Vagina (tissue), 2 donors: ENCODE data around the gene SH3GLB2. TPM values are rescaled to one million over a fixed set of nuclear protein-coding genes. Genes with fewer than 3 reads are reported as not detected.
A peak's percentile ranks its signal among the peaks of the same experiment; 100 is the strongest.
"Not testable (repeated sequence)": the region's sequence is repeated elsewhere in the genome, so short reads cannot be mapped to it uniquely, and the experiment has no call there.

Experiments used
- DNase-seq, 2 donors: peaks; one replicate each; pipeline ENCODE4 v3.0.0-alpha.2; 2017; ENCODE audit errors: extremely low spot score in 2 of 2
- H3K27ac ChIP-seq: fragments of 200-600 bp; sonication (generic); one replicate; pipeline ENCODE4 v1.5.1; 2019
- H3K27me3 ChIP-seq: fragments of 200-600 bp; sonication (generic); one replicate; pipeline ENCODE4 v1.5.1; 2019
- H3K36me3 ChIP-seq, 2 donors: fragments of 200-600 bp; sonication (generic); one replicate each; pipeline ENCODE4 v1.5.1; 2017 to 2019
- H3K4me1 ChIP-seq: fragments of 200-600 bp; sonication (generic); one replicate; pipeline ENCODE4 v1.5.1; 2019
- H3K4me3 ChIP-seq, 2 donors: fragments of 200-600 bp; sonication (generic); 1 replicate in 1 of 2; 2 replicates in 1 of 2; pipeline ENCODE4 v1.5.1; 2016 to 2019
- H3K9me3 ChIP-seq: fragments of 200-600 bp; sonication (generic); one replicate; pipeline ENCODE4 v1.5.1; 2019
- POLR2A ChIP-seq, 2 donors: fragments of 450-650 bp; IDR thresholded peaks; one replicate each; pipeline ENCODE4 v1.6.1; 2017; ENCODE audit warnings: antibody characterized with exemption in 2 of 2, mild to moderate bottlenecking in 2 of 2, moderate library complexity in 2 of 2
- POLR2AphosphoS5 ChIP-seq, 2 donors: sonication (generic); formaldehyde crosslinking; IDR thresholded peaks; one replicate each; pipeline ENCODE4 v1.9.0; 2017; ENCODE audit warnings: antibody characterized with exemption in 2 of 2, mild to moderate bottlenecking in 2 of 2, low read depth in 1 of 2; ENCODE audit not compliant: insufficient read depth in 1 of 2
- intact Hi-C: fragments of 100-400 bp; cut with DNase I; formaldehyde crosslinking; loops from one replicate; pipeline ENCODE4 v1.15.1; 2023
- total RNA-seq: library from RNA; depleted of rRNA; stranded (reverse); fragments of >200 nt; gene quantifications from one replicate; pipeline ENCODE4 v1.2.3, GENCODE V29; 2016
- TF ChIP-seq, protein P1 (sequence below), 3 experiments: fragments of 450-650 bp in 2 of 3; fragments of 200-600 bp in 1 of 3; sonication (generic) in 1 of 3; IDR thresholded peaks; one replicate each; pipeline ENCODE4 v1.5.1; 2017 to 2019; ENCODE audit warnings: antibody characterized with exemption in 3 of 3, mild to moderate bottlenecking in 2 of 3, moderate library complexity in 2 of 3

The SH3GLB2 gene
- total RNA-seq, 1 donor from 2014 or later = 86.2 TPM

DNA sequence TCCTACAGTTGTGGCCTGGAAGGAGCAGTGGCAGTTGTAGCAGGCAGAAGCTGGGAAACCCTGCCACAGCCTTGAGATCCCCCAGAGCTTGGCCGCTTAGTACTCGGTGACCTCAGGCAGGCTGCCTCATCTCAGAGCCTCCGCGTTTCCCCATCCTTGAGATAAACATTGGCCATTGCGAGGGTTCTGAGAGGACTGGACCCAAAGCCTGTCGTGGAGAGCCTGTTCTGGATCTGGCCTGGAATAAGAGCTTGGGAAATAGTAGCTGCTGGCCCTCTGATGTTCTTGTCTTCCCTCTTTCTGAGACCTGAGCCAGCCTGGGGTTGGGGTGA lies 9.6 kb upstream of the SH3GLB2 start:
- DNase-seq = no peak

DNA sequence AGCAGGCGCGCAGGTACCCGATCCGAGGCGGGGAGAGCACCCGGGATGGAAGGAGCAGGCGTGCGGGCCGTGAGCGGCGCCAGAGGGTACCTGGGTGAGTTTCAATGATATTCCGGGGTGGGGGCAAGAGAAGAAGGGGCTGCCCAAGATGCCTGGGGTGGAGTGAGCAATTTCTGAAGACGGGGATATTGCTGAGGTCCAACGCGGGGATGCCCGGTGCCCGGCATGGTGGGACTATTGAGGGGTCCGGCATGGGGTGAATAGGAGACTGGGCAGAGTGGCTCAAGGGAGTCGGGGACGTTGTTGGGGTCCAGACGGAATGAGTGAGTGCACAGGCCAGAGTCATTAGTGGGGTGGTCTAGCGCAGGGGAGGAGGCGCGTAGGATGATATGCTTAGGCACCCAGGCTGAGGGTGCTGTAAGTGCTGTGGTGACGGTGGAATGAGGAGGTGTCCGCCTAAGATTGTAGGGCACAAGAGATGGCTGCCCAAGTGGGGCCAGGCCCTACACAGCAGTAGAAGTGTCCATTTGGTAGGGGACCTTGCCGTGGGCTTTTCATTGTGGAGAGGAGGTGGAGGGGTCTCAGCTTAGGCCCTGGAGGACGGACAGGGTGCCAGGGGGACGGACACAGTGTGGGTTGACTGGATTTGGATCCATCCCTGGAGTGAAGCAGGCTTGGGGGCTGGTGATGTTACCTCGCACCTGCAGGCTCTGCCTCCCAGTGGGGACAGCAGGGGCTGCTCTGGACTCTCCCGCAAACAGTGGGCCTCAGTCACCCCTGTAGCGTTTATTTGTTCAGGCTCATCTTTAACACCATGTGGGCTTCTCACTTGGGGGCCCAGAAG lies 9.0 kb upstream of the SH3GLB2 start:
- H3K36me3 ChIP-seq = peaks cover 0 to 17% of the 10 kb centered on the region in 2 donors
- intact Hi-C loops = no loop called here
- peaks cover 29% of the 10 kb centered on the region for H3K4me1 ChIP-seq
- H3K4me3 ChIP-seq = peak overlapping the region; percentile 76 to 99
- H3K27me3 ChIP-seq = no peaks in the 10 kb centered on the region
- H3K9me3 ChIP-seq = no peaks in the 10 kb centered on the region
- peak overlapping the region; percentile 89 for H3K27ac ChIP-seq
- no peak for DNase-seq
- TF ChIP-seq, protein P1, sequence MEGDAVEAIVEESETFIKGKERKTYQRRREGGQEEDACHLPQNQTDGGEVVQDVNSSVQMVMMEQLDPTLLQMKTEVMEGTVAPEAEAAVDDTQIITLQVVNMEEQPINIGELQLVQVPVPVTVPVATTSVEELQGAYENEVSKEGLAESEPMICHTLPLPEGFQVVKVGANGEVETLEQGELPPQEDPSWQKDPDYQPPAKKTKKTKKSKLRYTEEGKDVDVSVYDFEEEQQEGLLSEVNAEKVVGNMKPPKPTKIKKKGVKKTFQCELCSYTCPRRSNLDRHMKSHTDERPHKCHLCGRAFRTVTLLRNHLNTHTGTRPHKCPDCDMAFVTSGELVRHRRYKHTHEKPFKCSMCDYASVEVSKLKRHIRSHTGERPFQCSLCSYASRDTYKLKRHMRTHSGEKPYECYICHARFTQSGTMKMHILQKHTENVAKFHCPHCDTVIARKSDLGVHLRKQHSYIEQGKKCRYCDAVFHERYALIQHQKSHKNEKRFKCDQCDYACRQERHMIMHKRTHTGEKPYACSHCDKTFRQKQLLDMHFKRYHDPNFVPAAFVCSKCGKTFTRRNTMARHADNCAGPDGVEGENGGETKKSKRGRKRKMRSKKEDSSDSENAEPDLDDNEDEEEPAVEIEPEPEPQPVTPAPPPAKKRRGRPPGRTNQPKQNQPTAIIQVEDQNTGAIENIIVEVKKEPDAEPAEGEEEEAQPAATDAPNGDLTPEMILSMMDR (IDR thresholded peaks at IDR 0.05) = no peak

More for the DNA sequence above, 9.6 kb upstream of the SH3GLB2 start:
- Histone ChIP-seq H3K27ac (peak overlapping the region; percentile 89), H3K4me1 (peaks cover 29% of the 10 kb centered on the region), H3K36me3 (peaks cover 0 to 23% of the 10 kb centered on the region in 2 donors), H3K27me3 (no peaks in the 10 kb centered on the region), H3K9me3 (no peaks in the 10 kb centered on the region), H3K4me3 (peak overlapping the region; percentile 76 to 99)
- intact Hi-C loops = no loop called here
- TF ChIP-seq POLR2A (IDR thresholded peaks at IDR 0.05) = no peak
- no peak for TF ChIP-seq POLR2AphosphoS5 (IDR thresholded peaks at IDR 0.05; ENCODE audit: insufficient read depth in 1 of 2, low read depth in 1 of 2)
- TF ChIP-seq, protein P1 (IDR thresholded peaks at IDR 0.05) = no peak

DNA sequence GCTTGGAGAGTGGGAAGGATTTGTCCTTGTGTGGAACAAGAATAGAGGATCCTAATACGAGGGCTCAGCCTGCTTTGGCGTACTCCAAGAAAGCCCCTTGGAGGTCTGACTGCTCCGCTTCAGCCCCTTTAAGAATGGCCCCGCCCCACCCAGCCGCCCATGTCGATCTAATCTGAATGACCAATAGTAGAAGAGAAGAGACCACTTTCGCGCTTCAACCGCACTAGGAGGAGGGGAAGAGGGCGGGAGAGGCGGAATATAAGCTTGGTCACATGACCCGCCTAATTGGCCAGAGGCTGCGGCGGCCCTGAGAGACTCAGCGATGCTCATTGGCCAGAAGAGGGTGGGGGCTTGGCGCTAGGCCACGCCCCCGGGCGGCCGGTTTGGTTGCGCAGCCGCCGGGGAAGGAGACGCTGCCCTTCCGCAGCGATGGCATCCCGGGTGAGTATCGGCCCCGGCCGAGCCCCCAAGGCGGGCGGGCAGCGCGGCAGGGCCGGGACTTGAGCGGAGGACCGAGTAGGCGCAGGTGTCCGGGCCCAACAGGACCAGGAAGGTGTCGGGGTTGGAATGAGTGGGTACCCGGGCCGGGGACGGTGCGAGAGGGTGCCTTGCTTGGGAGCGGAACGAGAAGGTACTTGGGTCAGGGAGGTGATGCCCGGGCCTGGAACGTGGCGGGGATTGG lies 8.3 kb upstream of the SH3GLB2 start, which contains the start of gene MIGA2:
Gene MIGA2, plus strand, starts transcription at position 386 of the 682 bp plus-strand sequence. CDS start 3,969 bp downstream, outside the sequence.
- intact Hi-C loops = no loop called here
- no peaks in the 10 kb centered on the region for H3K9me3 ChIP-seq
- peak within 1 kb of the TSS; percentile 89 for H3K27ac ChIP-seq
- peak in 1 of 2 donors; percentile 86 for TF ChIP-seq POLR2A (IDR thresholded peaks at IDR 0.05)
- peak; percentile 97 for TF ChIP-seq POLR2AphosphoS5 (IDR thresholded peaks at IDR 0.05; ENCODE audit: insufficient read depth in 1 of 2, low read depth in 1 of 2)
- TF ChIP-seq, protein P1 (IDR thresholded peaks at IDR 0.05) = no peak
- H3K36me3 ChIP-seq = peaks cover 0 to 9% of the 10 kb centered on the region in 2 donors
- peak in 1 of 2 donors; percentile 99 for DNase-seq
- no peaks in the 10 kb centered on the region for H3K27me3 ChIP-seq
- peak within 1 kb of the TSS; percentile 76 to 99 for H3K4me3 ChIP-seq
- H3K4me1 ChIP-seq = peaks cover 29% of the 10 kb centered on the region

- H3K36me3 ChIP-seq, intact Hi-C loops, DNase-seq, H3K27me3 ChIP-seq, H3K9me3 ChIP-seq: not testable (repeated sequence)
- Histone ChIP-seq H3K27ac (peak overlapping the region; percentile 89), H3K4me1 (peaks cover 29% of the 10 kb centered on the region), H3K4me3 (peak overlapping the region; percentile 76 to 99)
Measured at GRCh38 chr9:129035838-129036237, 7.7 kb upstream of the SH3GLB2 start.

- no peak for DNase-seq
- H3K4me3 ChIP-seq = no peak overlapping the region
- H3K9me3 ChIP-seq = no peaks in the 10 kb centered on the region
- no peak overlapping the region for H3K27ac ChIP-seq
- no peaks in the 10 kb centered on the region for H3K36me3 ChIP-seq
- intact Hi-C loops = no loop called here
- H3K4me1 ChIP-seq = peaks cover 19% of the 10 kb centered on the region
- TF ChIP-seq POLR2AphosphoS5 (IDR thresholded peaks at IDR 0.05; ENCODE audit: insufficient read depth in 1 of 2, low read depth in 1 of 2) = no peak
- TF ChIP-seq, protein P1 (IDR thresholded peaks at IDR 0.05) = no peak
- TF ChIP-seq POLR2A (IDR thresholded peaks at IDR 0.05) = no peak
- no peaks in the 10 kb centered on the region for H3K27me3 ChIP-seq
Measured at GRCh38 chr9:129033216-129033615, 5.1 kb upstream of the SH3GLB2 start.
